DND-41 (cell line): ENCODE measurements around the gene DDX56.

Experiments
- CTCF ChIP-seq: IDR thresholded peaks from 2 replicates; pipeline ENCODE4 v1.5.1; 2012; ENCODE audit warnings: borderline replicate concordance, low read length, moderate library complexity, mild to moderate bottlenecking; ENCODE audit not compliant: poor library complexity, severe bottlenecking; ENCODE audit errors: extremely low read depth
- EZH2 ChIP-seq: IDR thresholded peaks from 3 replicates; pipeline ENCODE4 v1.6.1; 2012; ENCODE audit warnings: borderline replicate concordance, low read depth, mild to moderate bottlenecking, moderate library complexity, low read length, inconsistent platforms; ENCODE audit not compliant: severe bottlenecking

GRCh38 chr7:44541876-44542610, 31.7 kb downstream of the DDX56 start:
- no peak for TF ChIP-seq CTCF
- no peak for TF ChIP-seq EZH2
